K562 treated with DMSO at 1 percent for 48 hours (cell line): ENCODE results near the gene RGS13. TPM values are rescaled to one million over a fixed set of nuclear protein-coding genes. Genes with fewer than 3 reads are reported as not detected.

ENCODE experiments used
- total RNA-seq: library from RNA; unstranded; fragments of 300-600 nt; gene quantifications from 2 replicates; pipeline ENCODE4 v1.2.3, GENCODE V29; 2022; ENCODE audit warnings: low replicate concordance; ENCODE audit errors: extremely low read depth

Gene RGS13
- total RNA-seq, result not detected in 2 replicates

GRCh38 chr1:192635939-192636338 lies at the start of gene RGS13:
Gene RGS13 (plus strand): TSS chr1:192636147. CDS start chr1:192644335, 8,188 bp downstream.

Other genes starting within 250 kb of the RGS13 start
- gene RGS1, start 60.4 kb upstream of the RGS13 start, total RNA-seq, result not detected in 2 replicates
- gene RGS2, start 172.9 kb downstream of the RGS13 start, total RNA-seq, result not detected in 2 replicates